IPS-18a (cell line): ENCODE data around the gene EMD.

ENCODE experiments used
- H3K27ac ChIP-seq: one replicate; pipeline ENCODE4 v1.5.1; 2013; ENCODE audit warnings: low read length
- H3K27me3 ChIP-seq: one replicate; pipeline ENCODE4 v1.6.1; 2013; ENCODE audit warnings: mild to moderate bottlenecking, low read length; ENCODE audit not compliant: control insufficient read depth, insufficient read depth
- H3K36me3 ChIP-seq: one replicate; pipeline ENCODE4 v1.6.1; 2013; ENCODE audit warnings: low read depth, low read length; ENCODE audit not compliant: control insufficient read depth
- H3K4me1 ChIP-seq: one replicate; pipeline ENCODE4 v1.6.1; 2013; ENCODE audit warnings: low read depth, low read length; ENCODE audit not compliant: control insufficient read depth
- H3K4me3 ChIP-seq: one replicate; pipeline ENCODE4 v1.5.1; 2013; ENCODE audit warnings: low read length
- H3K9ac ChIP-seq: one replicate; pipeline ENCODE4 v1.6.1; 2013; ENCODE audit warnings: mild to moderate bottlenecking, low read length, moderate library complexity
- H3K9me3 ChIP-seq: one replicate; pipeline ENCODE4 v1.6.1; 2013; ENCODE audit warnings: low read depth, low read length; ENCODE audit not compliant: control insufficient read depth

Gene EMD

DNA sequence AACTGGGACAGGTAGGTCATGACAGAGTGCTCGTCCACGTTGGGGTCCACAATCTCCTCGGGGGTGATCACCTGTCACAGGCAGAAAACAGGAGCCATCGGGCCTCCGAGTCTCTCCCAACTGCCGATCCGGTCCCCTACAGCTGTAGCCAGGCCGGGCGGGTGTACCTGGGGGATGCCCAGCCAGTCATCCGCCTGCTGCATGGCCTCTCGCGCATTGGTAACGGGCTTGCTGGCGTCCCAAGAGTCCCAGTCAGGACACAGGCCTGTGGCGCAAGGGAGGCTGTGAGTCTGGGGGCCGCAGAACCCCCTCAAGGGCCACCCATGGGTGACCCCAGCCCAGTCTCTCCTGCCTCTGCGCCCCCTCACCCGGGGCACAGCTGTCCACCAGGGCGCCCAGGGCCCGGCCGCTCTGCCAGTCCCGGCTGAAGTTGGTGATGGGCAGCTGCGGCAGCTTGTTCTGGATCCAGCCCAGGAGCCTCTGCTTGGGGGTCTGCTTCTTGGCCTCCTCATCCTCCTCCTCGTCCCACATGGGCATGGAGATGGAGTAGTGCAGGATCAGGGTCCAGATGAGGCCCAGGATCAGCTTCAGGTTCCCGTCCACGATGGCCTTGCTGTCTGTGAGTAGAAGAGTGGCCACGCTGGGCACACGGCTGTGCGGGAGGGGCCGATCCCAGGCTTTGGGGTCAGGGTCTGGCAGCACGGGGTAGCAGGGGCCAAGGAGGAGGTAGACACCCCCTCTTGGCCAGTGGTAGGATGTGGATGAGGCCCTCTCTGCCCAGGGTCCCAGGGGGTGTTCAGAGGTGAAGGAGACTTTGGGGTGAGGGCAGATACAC is 11.4 kb upstream of the EMD start:
- Histone ChIP-seq H3K4me1 (peaks cover 3% of the 10 kb centered on the region), H3K27me3 (no peaks in the 10 kb centered on the region), H3K9ac (no peak overlapping the region), H3K4me3 (no peak overlapping the region), H3K9me3 (peaks cover 2% of the 10 kb centered on the region), H3K27ac (no peak overlapping the region), H3K36me3 (peaks cover 52% of the 10 kb centered on the region)

DNA sequence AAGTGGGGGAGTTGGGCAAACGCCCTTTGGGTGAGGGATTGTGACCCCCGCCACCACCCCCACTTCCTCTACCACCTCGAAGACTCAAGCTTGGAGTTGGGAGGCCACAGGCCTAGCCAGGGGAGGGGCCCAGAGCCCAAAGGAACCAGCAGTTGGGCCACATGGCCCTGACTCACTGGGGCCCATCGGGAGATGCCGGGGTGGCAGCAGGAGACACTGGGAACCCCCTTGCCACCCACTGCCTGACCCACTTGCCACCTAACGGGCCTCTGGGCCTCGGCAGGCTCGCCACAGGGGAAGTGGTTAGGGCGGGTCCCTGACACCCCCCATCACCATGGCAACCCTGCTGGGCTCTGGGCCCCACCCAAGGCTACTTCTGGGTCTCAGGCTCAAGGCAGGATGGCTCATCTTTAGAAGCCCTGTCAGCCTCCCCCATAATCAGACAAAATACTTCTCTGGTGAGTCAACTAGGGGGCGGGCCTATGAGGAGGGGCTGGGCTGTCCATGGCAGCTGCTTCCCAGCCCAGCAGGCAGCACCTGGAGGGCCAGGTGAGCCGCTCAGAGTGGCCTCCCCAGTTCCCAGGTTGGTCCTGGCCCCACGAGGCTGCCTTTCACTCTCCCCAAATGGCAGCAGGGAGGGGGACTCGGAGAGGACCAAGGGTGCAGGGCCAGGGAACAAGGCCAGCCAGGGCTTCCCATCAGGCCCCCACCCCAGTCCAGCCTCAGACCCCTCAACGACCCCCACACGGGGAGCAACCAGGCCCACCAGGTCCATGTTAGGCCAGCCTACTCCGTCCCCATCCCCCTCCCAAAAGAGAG is 10.3 kb upstream of the EMD start:
- Histone ChIP-seq H3K4me1 (peaks cover 8% of the 10 kb centered on the region), H3K9me3 (peaks cover 2% of the 10 kb centered on the region), H3K27me3 (peaks cover 2% of the 10 kb centered on the region), H3K4me3 (peak overlapping the region; percentile 66), H3K36me3 (peaks cover 47% of the 10 kb centered on the region), H3K9ac (peak overlapping the region; percentile 79), H3K27ac (peak overlapping the region; percentile 86)

DNA sequence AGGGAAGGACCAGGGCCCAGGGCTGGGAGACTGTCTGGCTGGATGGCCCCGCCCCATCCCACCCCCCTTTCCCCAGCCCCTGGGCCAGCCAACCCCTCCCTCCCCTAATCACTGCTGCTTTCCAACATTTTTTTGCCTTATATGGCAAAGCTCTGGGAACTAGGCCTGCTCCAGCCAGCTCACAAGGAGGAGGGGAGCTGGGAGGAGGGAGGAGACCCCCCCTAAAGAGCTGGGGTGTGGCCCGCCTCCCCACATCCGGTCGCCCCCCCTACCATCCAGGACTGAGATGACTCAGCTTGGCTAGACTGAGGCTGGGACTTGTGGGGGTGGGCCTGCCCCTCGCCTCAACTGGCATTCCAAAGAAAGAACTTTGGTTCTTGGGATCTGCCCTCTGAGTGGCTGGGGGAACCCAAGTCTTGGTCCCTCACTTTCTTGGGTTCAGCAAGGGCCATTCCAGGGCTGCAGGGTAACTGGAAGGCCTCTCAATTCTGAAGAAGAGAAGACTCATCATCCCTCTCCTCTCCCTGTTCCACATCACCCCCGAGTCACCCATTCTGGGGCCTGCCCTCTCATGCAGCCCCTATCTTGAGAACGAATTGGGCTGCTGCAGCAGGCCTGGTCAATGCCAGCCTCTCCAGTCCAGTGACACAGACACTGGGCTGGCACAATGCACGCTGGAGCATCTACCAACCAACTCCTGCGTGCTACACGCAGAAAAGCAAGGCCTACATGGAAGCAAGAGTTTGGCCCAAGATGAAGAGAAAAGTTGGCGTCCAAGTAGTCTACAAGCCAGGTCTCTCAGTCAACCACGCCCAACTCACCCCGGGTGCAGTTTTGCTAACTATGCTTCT is 9.4 kb upstream of the EMD start:
- H3K4me3 ChIP-seq = peak overlapping the region; percentile 91
- peaks cover 6% of the 10 kb centered on the region for H3K27me3 ChIP-seq
- H3K36me3 ChIP-seq = peaks cover 39% of the 10 kb centered on the region
- peaks cover 2% of the 10 kb centered on the region for H3K9me3 ChIP-seq
- H3K27ac ChIP-seq = peak overlapping the region; percentile 90
- peak overlapping the region; percentile 96 for H3K9ac ChIP-seq
- H3K4me1 ChIP-seq = peaks cover 10% of the 10 kb centered on the region

DNA sequence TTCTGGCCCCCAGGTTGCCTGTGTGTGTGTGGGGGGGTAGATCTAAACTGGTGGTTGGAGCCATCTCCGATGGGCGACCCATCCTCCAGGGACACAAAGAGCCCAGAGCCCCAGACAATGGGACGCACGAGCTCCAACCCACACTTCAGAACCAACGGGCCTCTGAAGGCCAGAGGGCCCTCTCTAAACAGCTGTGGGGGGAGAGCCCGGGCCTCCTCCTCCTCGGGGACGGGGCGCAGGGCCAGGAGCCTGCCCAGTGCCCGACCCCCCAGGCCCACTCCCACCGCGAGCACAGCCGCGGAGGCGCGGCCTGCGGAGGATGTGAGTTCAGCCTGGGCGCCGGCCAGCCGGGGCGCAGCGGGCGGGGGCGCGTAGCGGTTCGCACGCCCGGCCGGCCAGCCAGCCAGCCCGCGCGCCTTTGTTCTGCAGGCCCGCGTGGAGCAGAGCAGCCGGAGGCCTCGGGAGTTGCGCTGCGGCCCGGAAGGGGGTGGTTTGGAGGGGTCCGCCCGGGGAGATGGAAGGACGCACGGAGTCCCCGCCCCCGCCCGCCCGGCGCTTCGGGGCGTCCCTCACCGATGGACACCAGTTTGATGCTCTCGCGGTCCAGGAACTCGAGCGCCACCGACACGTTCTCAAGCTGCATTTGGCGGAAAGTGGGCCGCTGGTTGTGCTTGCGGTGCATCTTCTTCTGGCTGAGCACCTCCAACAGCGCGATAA is 8.6 kb upstream of the EMD start:
- peak overlapping the region; percentile 91 for H3K4me3 ChIP-seq
- H3K27me3 ChIP-seq = peaks cover 11% of the 10 kb centered on the region
- H3K9ac ChIP-seq = peak overlapping the region; percentile 96
- peaks cover 31% of the 10 kb centered on the region for H3K36me3 ChIP-seq
- H3K27ac ChIP-seq = peak overlapping the region; percentile 90
- peaks cover 10% of the 10 kb centered on the region for H3K4me1 ChIP-seq
- peaks cover 2% of the 10 kb centered on the region for H3K9me3 ChIP-seq

DNA sequence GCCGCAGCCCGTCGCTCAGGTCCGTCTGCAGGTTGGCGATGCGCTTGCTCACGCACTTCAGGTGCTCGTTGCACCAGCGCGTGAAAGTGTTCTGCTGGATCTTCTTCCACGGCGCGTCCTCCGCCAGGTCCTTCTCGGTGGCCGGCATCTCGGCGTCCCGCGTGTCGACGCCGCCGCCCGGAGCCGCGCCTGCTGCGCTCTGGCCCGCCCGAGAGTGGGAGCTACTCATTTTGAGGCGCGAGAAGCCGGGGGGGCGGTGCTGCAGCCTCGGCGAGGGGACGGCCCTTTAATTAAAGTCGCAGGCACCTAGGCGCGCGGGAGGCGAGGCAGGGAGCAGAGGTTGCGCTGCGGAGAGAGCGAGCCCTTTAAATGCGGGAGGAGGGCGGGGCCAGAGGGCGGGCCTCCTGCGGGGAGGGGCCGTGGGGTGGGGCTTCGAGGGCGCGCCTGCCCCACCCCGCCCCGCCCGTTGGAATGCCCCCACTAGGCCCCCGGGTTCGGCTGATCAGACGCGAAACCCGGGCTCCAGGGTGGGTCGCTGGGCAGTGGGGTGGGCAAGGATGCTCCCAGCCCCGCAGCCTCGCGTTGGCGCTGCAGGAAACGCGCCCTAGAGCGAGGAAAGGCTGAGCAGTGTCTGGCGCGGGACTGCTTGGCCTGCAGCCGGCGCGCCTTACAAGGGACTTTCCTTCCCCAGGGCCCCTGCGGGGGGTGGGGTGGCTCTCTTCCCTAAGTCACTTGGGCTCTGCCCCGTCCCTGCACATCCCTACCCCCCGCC is 7.9 kb upstream of the EMD start:
- Histone ChIP-seq H3K27ac (peak overlapping the region; percentile 78), H3K4me1 (peaks cover 10% of the 10 kb centered on the region), H3K9me3 (peaks cover 1% of the 10 kb centered on the region), H3K4me3 (peak overlapping the region; percentile 91), H3K36me3 (peaks cover 24% of the 10 kb centered on the region), H3K27me3 (peaks cover 11% of the 10 kb centered on the region), H3K9ac (peak overlapping the region; percentile 96)

DNA sequence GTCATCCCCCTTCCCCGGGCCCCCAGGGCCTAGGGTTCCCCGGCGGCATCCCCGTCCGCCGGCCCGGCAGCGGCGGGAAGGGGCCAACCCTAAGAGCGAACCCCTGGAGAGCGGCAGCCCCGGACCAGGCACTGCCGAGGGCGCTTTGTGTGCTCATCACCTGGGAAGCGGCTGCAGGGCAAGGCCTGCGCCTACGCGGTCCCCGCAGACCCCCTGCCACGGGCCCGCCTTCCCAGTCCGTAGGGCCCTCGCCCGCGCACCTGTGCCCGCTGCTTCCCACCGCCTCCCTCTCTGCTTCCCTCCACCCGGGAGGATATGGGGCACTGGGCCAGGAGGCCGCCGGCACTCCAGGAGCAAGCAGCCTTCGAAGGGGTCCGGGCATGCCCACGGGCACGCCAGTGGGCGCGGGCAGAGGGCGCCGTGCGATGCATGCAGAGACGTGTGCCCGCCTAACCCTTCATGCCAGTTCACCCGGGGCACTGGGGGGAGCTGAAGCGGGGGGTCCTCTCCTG is 7.2 kb upstream of the EMD start:
- Histone ChIP-seq H3K4me3 (peak overlapping the region; percentile 48), H3K4me1 (peaks cover 10% of the 10 kb centered on the region), H3K27me3 (peaks cover 11% of the 10 kb centered on the region), H3K36me3 (peaks cover 18% of the 10 kb centered on the region), H3K27ac (no peak overlapping the region), H3K9ac (no peak overlapping the region), H3K9me3 (no peaks in the 10 kb centered on the region)

DNA sequence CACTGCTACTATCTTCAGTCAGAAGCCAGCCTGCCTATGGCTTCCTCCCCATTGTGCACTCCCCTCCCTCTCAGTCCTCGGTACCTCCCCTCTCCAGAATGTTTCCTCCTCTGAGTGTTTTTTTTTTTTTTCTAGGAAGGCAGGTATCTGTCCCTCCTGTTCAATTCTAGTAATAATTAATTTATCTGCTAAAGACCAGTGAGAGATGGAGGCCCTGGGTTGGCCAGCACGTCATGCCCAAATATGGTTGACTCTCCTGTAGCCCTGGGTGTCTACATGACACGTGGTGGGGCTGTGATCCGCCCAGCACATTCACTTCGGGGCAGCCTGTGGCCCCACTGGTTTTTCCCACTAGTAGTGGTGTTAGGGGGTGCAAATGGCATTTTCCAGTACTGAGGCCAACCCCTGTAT is 6.5 kb upstream of the EMD start:
- Histone ChIP-seq H3K27ac (no peak overlapping the region), H3K4me3 (no peak overlapping the region), H3K9me3 (no peaks in the 10 kb centered on the region), H3K4me1 (peaks cover 10% of the 10 kb centered on the region), H3K27me3 (peaks cover 11% of the 10 kb centered on the region), H3K9ac (no peak overlapping the region), H3K36me3 (peaks cover 11% of the 10 kb centered on the region)

DNA sequence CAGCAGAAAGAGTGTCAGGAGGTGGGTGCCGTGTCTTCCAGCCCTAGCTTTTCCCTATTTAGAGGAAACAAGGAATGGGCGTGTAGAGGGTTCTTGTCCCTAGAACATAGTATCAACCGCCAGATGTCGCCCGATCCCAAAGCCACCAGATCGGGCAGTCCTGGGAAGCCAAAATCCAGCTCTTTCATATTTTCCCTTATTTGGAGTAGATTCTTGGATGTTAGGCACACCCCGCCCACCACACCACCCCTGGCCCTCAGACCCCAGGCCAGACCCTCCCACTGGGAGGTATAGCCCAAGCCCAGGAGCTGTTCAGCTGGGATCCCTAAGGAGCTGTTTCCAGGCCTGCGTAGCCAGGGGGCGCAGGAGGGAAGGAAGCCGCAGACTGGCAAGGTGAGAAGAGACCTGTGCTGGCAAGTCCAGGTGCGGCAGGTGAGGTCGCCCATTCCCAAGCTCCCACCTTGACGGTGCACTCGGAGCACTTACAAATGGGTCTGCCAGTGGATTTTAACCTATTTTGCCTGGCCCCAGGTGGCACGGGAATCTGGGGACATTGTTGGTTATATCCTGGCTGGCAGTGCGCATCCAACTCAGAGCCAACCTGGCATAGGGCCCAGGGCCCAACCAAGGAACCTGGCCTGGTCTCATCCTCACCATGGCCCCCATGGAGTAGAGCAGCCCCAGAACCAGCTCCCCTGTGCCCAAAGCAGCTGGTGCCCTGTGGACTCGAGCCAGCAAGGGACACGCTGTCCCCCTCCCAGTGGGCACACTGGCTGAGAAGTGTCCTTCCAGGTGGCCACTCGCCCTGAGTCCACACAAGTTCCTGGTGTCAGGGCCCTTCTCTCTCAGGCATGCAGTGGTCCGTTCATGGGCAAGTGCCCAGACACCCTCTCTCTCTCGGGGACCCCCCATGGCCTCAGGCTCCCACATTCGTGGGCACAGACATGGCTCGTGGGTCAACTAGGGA is 5.5 kb upstream of the EMD start:
- H3K9me3 ChIP-seq = no peaks in the 10 kb centered on the region
- no peak overlapping the region for H3K27ac ChIP-seq
- no peak overlapping the region for H3K9ac ChIP-seq

DNA sequence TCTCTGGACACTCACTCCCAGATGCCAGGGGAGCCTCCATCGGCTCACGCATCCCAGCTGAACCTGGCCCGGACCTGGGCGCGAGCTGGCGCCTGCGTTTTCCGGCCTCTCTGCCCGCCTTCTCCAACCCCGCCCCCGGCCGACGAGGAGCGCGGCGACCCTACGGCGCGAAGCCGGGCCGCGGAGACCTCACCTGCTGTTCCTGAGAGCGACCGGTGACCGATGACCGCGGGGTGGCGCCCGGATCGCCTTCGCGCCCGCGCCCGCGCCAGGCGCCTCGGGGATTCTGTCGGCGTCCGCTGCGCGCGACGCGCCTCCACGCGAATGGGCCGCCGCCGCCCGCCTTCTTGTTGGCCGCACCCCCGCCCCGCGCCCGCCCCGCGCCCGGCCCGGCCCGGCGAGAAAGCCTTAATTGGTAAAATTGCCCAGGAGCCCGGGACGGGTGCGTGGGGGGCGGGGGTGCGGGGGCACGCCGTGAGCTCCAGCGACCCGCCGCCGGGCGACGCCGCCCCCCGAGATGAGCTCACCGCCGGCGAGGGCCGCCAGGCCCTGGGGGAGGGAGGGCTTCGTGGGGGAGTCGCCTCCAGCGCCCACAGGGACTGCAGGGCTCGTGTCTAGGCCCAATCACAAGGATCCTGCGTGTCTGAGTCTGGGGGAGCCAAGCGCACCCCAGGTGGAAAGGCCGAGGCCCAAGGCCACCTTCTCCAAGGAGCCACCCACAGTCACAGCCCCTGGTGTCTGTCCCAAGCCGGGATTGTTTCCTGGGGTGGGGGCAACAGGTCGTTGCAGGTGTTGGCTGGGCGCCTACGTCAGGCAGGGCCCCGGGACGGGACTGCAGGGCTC is 4.6 kb upstream of the EMD start, which contains the start of gene FLNA:
Gene FLNA, minus strand, starts transcription at position 322 of the 843 bp plus-strand sequence. CDS start 3,389 bp downstream, outside the sequence.
- H3K9ac ChIP-seq = no peak within 1 kb of the TSS
- no peaks in the 10 kb centered on the region for H3K36me3 ChIP-seq
- no peaks in the 10 kb centered on the region for H3K9me3 ChIP-seq
- no peak within 1 kb of the TSS for H3K27ac ChIP-seq
- peaks cover 7% of the 10 kb centered on the region for H3K4me1 ChIP-seq
- peak within 1 kb of the TSS; percentile 32 for H3K4me3 ChIP-seq
- H3K27me3 ChIP-seq = peaks cover 11% of the 10 kb centered on the region

More for the DNA sequence above, 5.5 kb upstream of the EMD start:
- Histone ChIP-seq H3K4me3 (peak overlapping the region; percentile 32), H3K4me1 (peaks cover 8% of the 10 kb centered on the region), H3K36me3 (peaks cover 2% of the 10 kb centered on the region), H3K27me3 (peaks cover 11% of the 10 kb centered on the region)
